Neuronal stem cell (in vitro differentiated cells): ENCODE results near the gene RAD51B.
"Not testable (repeated sequence)": the region's sequence is repeated elsewhere in the genome, so short reads cannot be mapped to it uniquely, and the experiment has no call there.

ENCODE experiments used
- DNase-seq: peaks from one replicate; pipeline ENCODE4 v3.0.0-alpha.2; 2013; ENCODE audit warnings: low spot score
- H2AFZ ChIP-seq: one replicate; pipeline ENCODE4 v1.6.1; 2013; ENCODE audit warnings: mild to moderate bottlenecking, low read length, inconsistent platforms
- H2AK5ac ChIP-seq: 2 replicates; pipeline ENCODE4 v1.6.1; 2013; ENCODE audit warnings: low read depth, mild to moderate bottlenecking, inconsistent platforms, low read length, moderate library complexity, mixed read lengths
- H2BK120ac ChIP-seq: 2 replicates; pipeline ENCODE4 v1.6.1; 2013; ENCODE audit warnings: low read depth, mild to moderate bottlenecking, inconsistent platforms, low read length, moderate library complexity, mixed read lengths
- H2BK12ac ChIP-seq: one replicate; pipeline ENCODE4 v1.6.1; 2013; ENCODE audit warnings: low read length, inconsistent platforms
- H2BK15ac ChIP-seq: 2 replicates; pipeline ENCODE4 v1.6.1; 2013; ENCODE audit warnings: mild to moderate bottlenecking, low read length, inconsistent platforms, mixed read lengths
- H2BK5ac ChIP-seq: one replicate; pipeline ENCODE4 v1.6.1; 2013; ENCODE audit warnings: inconsistent platforms, mild to moderate bottlenecking, low read length, moderate library complexity
- H3K14ac ChIP-seq: one replicate; pipeline ENCODE4 v1.6.1; 2013; ENCODE audit warnings: low read length, inconsistent platforms
- H3K18ac ChIP-seq: 2 replicates; pipeline ENCODE4 v1.6.1; 2013; ENCODE audit warnings: low read length, inconsistent platforms
- H3K23ac ChIP-seq: 2 replicates; pipeline ENCODE4 v1.6.1; 2013; ENCODE audit warnings: low read depth, mild to moderate bottlenecking, mixed read lengths, low read length, inconsistent platforms; ENCODE audit not compliant: poor library complexity
- H3K27ac ChIP-seq: replicated peaks from 3 replicates; pipeline ENCODE4 v1.5.1; 2013; ENCODE audit warnings: low read length, inconsistent platforms
- H3K27me3 ChIP-seq, 3 experiments: 2 replicates each; pipeline ENCODE4 v1.6.1; 2013; ENCODE audit warnings: low read length in 3 of 3, mild to moderate bottlenecking in 2 of 3, inconsistent platforms in 1 of 3, low read depth in 1 of 3, mixed read lengths in 1 of 3, moderate library complexity in 1 of 3; ENCODE audit not compliant: control insufficient read depth in 3 of 3, insufficient read depth in 3 of 3
- H3K36me3 ChIP-seq, 2 donors: replicated peaks in 1 of 2; 2 replicates each; pipeline ENCODE4 v1.6.1; 2013; ENCODE audit warnings: low read length in 2 of 2; ENCODE audit not compliant: control insufficient read depth in 2 of 2, insufficient read depth in 2 of 2
- H3K4ac ChIP-seq: 2 replicates; pipeline ENCODE4 v1.6.1; 2013; ENCODE audit warnings: inconsistent platforms, mild to moderate bottlenecking, low read length, moderate library complexity
- H3K4me1 ChIP-seq, 2 donors: 1 replicate in 1 of 2; 2 replicates in 1 of 2; pipeline ENCODE4 v1.6.1; 2013; ENCODE audit warnings: low read length in 2 of 2, low read depth in 1 of 2; ENCODE audit not compliant: control insufficient read depth in 2 of 2, insufficient read depth in 1 of 2
- H3K4me2 ChIP-seq: one replicate; pipeline ENCODE4 v1.6.1; 2013; ENCODE audit warnings: mild to moderate bottlenecking, low read length, inconsistent platforms; ENCODE audit not compliant: insufficient read depth, poor library complexity, severe bottlenecking
- H3K4me3 ChIP-seq, 2 donors: 2 replicates each; pipeline ENCODE4 v1.5.1; 2013; ENCODE audit warnings: low read length in 2 of 2, mild to moderate bottlenecking in 2 of 2, inconsistent platforms in 1 of 2, moderate library complexity in 1 of 2
- H3K79me1 ChIP-seq: one replicate; pipeline ENCODE4 v1.6.1; 2013; ENCODE audit warnings: low read depth, mild to moderate bottlenecking, inconsistent platforms, low read length, moderate library complexity
- H3K9ac ChIP-seq: one replicate; pipeline ENCODE4 v1.6.1; 2013; ENCODE audit warnings: mild to moderate bottlenecking, low read depth, low read length, inconsistent platforms; ENCODE audit not compliant: poor library complexity
- H3K9me3 ChIP-seq, 2 donors: replicated peaks in 1 of 2; 2 replicates each; pipeline versions ENCODE3 to v1.6.1; 2013; ENCODE audit warnings: low read length in 2 of 2, mild to moderate bottlenecking in 2 of 2, inconsistent platforms in 1 of 2, low read depth in 1 of 2, mixed read lengths in 1 of 2, moderate library complexity in 1 of 2; ENCODE audit not compliant: control insufficient read depth in 2 of 2, insufficient read depth in 1 of 2
- H4K8ac ChIP-seq: one replicate; pipeline ENCODE4 v1.6.1; 2013; ENCODE audit warnings: low read depth, mild to moderate bottlenecking, inconsistent platforms, low read length, moderate library complexity
- H4K91ac ChIP-seq: one replicate; pipeline ENCODE4 v1.6.1; 2013; ENCODE audit warnings: low read length, low read depth, mild to moderate bottlenecking, inconsistent platforms; ENCODE audit not compliant: poor library complexity
- WGBS, 2 donors: extraction: QIAGEN DNeasy Blood & Tissue Kit; methylation state at CpG; one replicate each; pipeline ENCODE4 v1.1.7; 2013; ENCODE audit warnings: missing lambda C conversion rate in 2 of 2, mixed read lengths in 1 of 2; ENCODE audit not compliant: insufficient read length in 2 of 2, insufficient replicate concordance in 1 of 2; ENCODE audit errors: extremely low coverage in 2 of 2; 5-methylcytosine and 5-hydroxymethylcytosine counted together

The RAD51B gene

DNA sequence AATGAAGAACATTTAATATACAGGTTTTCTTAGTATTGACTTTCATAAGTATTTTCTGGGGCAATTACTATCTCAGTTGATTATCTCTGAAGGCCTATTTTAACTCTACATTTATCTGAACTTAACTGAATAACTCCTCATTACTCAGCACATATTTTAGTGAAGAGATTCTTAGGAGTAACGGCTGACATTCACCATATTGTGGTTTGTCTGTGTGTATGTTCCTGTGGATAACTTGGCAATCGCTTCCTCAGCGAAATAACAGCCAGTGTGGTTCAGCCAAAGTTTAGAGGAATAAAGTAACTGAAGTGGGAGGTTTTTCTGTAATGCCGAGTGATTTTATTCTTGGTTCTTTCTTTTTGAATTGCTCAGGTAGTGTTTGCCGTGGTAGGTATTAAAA, 168.0 kb downstream of the RAD51B start:
- Histone ChIP-seq H4K91ac (no peak overlapping the region), H3K4me2 (no peak overlapping the region), H3K27me3 (no peaks in the 10 kb centered on the region), H2AK5ac (no peak overlapping the region), H3K4me1 (no peaks in the 10 kb centered on the region), H2BK12ac (no peak overlapping the region), H3K27ac (no peak overlapping the region), H2BK15ac (no peak overlapping the region), H4K8ac (no peak overlapping the region), H2AFZ (no peak overlapping the region), H3K79me1 (no peaks in the 10 kb centered on the region), H2BK120ac (no peak overlapping the region), H3K36me3 (no peaks in the 10 kb centered on the region), H3K23ac (no peak overlapping the region), H2BK5ac (no peak overlapping the region), H3K14ac (no peak overlapping the region), H3K9ac (no peak overlapping the region), H3K18ac (no peak overlapping the region), H3K9me3 (no peaks in the 10 kb centered on the region), H3K4me3 (no peak overlapping the region), H3K4ac (no peak overlapping the region)
- DNase-seq: no peak
- no CpG with 5 or more reads among the region's 5 CpGs for WGBS, 2 donors

DNA sequence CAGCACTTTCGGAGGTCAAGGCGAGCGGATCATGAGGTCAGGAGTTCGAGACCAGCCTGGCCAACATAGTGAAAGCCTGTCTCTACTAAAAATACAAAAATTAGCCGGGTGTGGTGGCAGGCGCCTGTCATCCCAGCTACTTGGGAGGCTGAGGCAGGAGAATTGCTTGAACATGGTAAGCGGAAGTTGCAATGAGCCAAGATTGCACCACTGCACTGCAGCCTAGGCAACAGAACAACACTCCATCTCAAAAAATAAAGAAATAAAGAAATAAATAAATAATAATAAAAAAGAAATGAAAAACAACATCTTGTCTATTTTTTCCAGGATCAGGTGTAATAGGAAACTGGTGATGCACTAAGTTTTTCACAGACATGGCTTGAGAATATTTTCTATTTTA, 168.6 kb downstream of the RAD51B start:
- not testable (repeated sequence) for H2AFZ ChIP-seq, DNase-seq, H3K4ac ChIP-seq, H3K4me3 ChIP-seq, H3K23ac ChIP-seq, H4K8ac ChIP-seq, H2BK120ac ChIP-seq, H2BK15ac ChIP-seq, H3K18ac ChIP-seq, H3K4me1 ChIP-seq, H3K4me2 ChIP-seq, H2BK5ac ChIP-seq, H3K27ac ChIP-seq, H3K27me3 ChIP-seq, H4K91ac ChIP-seq, H3K9ac ChIP-seq, H3K14ac ChIP-seq, H3K79me1 ChIP-seq, H3K36me3 ChIP-seq, H2AK5ac ChIP-seq, H2BK12ac ChIP-seq, H3K9me3 ChIP-seq
- WGBS, 2 donors: no CpG with 5 or more reads among the region's 7 CpGs

DNA sequence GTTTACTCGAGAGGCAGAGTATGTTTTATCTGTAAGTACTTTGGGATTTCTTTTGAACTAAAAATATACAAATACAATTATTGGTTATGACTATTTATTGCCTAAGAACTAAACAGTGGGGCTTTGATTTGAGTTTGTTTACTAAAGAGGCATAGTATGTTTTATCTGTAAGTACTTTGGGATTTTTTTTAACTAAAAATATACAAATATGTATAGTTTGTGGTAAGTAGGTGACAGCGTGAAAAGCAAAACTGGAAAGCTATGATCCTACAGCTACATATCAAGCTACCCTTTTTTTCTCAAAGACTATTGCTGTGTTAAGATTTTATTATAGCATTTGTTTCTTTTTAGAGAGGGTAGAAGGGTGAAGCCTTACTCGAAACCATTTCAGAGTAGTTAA, 171.0 kb downstream of the RAD51B start:
- Histone ChIP-seq H2BK15ac (no peak overlapping the region), H2AK5ac (no peak overlapping the region), H3K27me3 (no peaks in the 10 kb centered on the region), H3K18ac (no peak overlapping the region), H3K14ac (no peak overlapping the region), H3K9ac (no peak overlapping the region), H4K8ac (no peak overlapping the region), H3K36me3 (no peaks in the 10 kb centered on the region), H3K9me3 (no peaks in the 10 kb centered on the region), H4K91ac (no peak overlapping the region), H3K27ac (no peak overlapping the region), H2BK120ac (no peak overlapping the region), H3K4me2 (no peak overlapping the region), H2BK12ac (no peak overlapping the region), H2AFZ (no peak overlapping the region), H3K4me3 (no peak overlapping the region), H3K4me1 (no peaks in the 10 kb centered on the region), H3K79me1 (no peaks in the 10 kb centered on the region), H3K4ac (no peak overlapping the region), H2BK5ac (no peak overlapping the region), H3K23ac (no peak overlapping the region)
- DNase-seq: no peak
- WGBS, 2 donors: no CpG with 5 or more reads among the region's 3 CpGs

DNA sequence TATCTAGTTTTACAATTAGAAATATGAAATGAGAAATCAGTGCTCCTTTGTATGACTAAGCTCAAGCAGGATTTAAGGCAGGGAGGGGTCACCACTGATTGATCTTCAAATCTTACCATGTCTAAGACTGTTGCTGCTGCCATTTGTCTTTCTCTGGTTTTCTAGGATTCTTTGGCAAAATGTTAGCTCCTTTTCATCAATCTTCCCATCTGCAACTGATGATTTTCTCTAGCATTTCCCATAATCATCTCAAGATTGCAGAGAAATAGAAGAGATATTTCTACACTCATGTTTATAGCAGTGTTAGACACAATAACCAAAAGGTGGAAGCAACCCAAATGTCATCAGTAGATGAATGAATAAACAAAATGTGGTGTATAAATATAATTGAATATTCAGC, 175.0 kb downstream of the RAD51B start:
- Histone ChIP-seq H3K23ac (no peak overlapping the region), H3K27ac (no peak overlapping the region), H3K4me2 (no peak overlapping the region), H3K36me3 (no peaks in the 10 kb centered on the region), H3K79me1 (no peaks in the 10 kb centered on the region), H2BK15ac (no peak overlapping the region), H3K27me3 (no peaks in the 10 kb centered on the region), H3K4me3 (no peak overlapping the region), H3K9ac (no peak overlapping the region), H3K14ac (no peak overlapping the region), H2AFZ (no peak overlapping the region), H2BK120ac (no peak overlapping the region), H3K4me1 (no peaks in the 10 kb centered on the region), H2BK12ac (no peak overlapping the region), H2AK5ac (no peak overlapping the region), H3K9me3 (no peaks in the 10 kb centered on the region), H4K91ac (no peak overlapping the region), H2BK5ac (no peak overlapping the region), H3K4ac (no peak overlapping the region), H3K18ac (no peak overlapping the region), H4K8ac (no peak overlapping the region)
- no peak for DNase-seq
